ENCODE measurements around the gene VCL.

Gene VCL

DNA sequence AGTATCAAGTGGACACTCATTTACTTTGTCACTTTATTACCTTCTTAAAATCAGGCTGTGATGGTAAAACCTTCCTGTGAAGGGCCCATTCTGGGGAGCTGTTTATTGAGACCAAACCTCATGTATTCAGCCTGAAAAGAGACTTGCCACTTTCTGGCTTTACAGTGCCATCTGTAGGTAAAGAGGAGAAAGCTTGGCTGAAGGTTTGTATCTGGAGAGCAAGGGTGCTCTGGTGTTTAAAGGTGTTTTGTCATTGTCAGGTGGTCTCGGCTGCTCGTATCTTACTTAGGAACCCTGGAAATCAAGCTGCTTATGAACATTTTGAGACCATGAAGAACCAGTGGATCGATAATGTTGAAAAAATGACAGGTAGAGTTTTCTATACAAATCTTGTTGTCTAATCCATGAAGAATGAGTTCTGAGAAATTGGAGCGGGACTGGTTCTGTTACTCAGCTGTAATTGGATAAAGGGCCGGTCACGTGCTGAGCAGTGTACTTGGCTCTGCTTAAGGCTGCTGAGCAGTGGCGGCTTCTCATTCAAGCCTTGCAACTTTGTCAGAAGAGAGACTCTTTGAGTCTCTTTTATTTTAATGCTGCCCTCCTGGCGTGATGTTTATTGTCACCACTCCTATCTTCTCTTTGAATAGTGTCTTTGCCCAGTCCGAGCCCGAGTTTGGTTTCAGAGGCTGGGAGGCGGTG lies 105.8 kb downstream of the VCL start:
- TF ChIP-seq GABPA (IDR thresholded peaks at IDR 0.05; ENCODE audit: low read depth) (no peak), SPI1 (IDR thresholded peaks at IDR 0.05; ENCODE audit: borderline replicate concordance, low read depth) (no peak)
- TF ChIP-seq, protein P1, sequence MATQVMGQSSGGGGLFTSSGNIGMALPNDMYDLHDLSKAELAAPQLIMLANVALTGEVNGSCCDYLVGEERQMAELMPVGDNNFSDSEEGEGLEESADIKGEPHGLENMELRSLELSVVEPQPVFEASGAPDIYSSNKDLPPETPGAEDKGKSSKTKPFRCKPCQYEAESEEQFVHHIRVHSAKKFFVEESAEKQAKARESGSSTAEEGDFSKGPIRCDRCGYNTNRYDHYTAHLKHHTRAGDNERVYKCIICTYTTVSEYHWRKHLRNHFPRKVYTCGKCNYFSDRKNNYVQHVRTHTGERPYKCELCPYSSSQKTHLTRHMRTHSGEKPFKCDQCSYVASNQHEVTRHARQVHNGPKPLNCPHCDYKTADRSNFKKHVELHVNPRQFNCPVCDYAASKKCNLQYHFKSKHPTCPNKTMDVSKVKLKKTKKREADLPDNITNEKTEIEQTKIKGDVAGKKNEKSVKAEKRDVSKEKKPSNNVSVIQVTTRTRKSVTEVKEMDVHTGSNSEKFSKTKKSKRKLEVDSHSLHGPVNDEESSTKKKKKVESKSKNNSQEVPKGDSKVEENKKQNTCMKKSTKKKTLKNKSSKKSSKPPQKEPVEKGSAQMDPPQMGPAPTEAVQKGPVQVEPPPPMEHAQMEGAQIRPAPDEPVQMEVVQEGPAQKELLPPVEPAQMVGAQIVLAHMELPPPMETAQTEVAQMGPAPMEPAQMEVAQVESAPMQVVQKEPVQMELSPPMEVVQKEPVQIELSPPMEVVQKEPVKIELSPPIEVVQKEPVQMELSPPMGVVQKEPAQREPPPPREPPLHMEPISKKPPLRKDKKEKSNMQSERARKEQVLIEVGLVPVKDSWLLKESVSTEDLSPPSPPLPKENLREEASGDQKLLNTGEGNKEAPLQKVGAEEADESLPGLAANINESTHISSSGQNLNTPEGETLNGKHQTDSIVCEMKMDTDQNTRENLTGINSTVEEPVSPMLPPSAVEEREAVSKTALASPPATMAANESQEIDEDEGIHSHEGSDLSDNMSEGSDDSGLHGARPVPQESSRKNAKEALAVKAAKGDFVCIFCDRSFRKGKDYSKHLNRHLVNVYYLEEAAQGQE (IDR thresholded peaks at IDR 0.05; ENCODE audit: insufficient replicate concordance, low read depth) = no peak
- TF ChIP-seq, protein P2, sequence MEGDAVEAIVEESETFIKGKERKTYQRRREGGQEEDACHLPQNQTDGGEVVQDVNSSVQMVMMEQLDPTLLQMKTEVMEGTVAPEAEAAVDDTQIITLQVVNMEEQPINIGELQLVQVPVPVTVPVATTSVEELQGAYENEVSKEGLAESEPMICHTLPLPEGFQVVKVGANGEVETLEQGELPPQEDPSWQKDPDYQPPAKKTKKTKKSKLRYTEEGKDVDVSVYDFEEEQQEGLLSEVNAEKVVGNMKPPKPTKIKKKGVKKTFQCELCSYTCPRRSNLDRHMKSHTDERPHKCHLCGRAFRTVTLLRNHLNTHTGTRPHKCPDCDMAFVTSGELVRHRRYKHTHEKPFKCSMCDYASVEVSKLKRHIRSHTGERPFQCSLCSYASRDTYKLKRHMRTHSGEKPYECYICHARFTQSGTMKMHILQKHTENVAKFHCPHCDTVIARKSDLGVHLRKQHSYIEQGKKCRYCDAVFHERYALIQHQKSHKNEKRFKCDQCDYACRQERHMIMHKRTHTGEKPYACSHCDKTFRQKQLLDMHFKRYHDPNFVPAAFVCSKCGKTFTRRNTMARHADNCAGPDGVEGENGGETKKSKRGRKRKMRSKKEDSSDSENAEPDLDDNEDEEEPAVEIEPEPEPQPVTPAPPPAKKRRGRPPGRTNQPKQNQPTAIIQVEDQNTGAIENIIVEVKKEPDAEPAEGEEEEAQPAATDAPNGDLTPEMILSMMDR (IDR thresholded peaks at IDR 0.05; ENCODE audit: insufficient read depth, low read length) = peak; percentile 20
- Histone ChIP-seq H3K27me3 (ENCODE audit: insufficient read depth, poor library complexity, severe bottlenecking) (no peaks in the 10 kb centered on the region), H3K27ac (replicated peaks) (no peak overlapping the region), H3K4me3 (replicated peaks; ENCODE audit: insufficient read depth, low read length) (no peak overlapping the region)
- peak in 1 of 2 experiments; percentile 18 for DNase-seq (ENCODE audit: low read depth in 1 of 2, low spot score in 1 of 2)

DNA sequence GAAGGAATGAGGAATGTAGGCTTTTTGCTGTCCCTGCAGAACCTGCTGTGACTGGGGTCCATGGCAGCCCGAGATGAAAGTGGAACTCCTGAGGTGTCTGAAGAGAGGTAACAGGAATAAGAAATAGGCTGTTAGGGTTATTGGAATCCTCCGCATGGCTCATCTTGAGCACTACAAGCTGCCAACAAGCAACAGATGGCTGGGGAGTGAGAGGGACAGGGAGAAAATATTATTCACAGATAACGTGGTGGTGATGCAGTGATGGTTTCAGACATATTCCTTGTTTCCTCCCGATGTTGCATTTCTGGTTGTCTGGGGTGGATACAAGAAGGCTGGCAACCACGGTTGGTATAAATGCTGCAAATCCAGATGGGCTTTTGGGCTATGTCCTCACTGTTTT lies 106.6 kb downstream of the VCL start:
- TF ChIP-seq GABPA (IDR thresholded peaks at IDR 0.05; ENCODE audit: low read depth) (no peak), SPI1 (IDR thresholded peaks at IDR 0.05; ENCODE audit: borderline replicate concordance, low read depth) (no peak), POLR2AphosphoS5 (IDR thresholded peaks at IDR 0.05; ENCODE audit: low read depth) (no peak)
- TF ChIP-seq, protein P1 (IDR thresholded peaks at IDR 0.05; ENCODE audit: insufficient replicate concordance, low read depth) = no peak
- TF ChIP-seq, protein P2 (IDR thresholded peaks at IDR 0.05; ENCODE audit: insufficient read depth, low read length) = no peak
- Histone ChIP-seq H3K27ac (replicated peaks) (no peak overlapping the region), H3K4me3 (replicated peaks; ENCODE audit: insufficient read depth, low read length) (no peak overlapping the region), H3K27me3 (ENCODE audit: insufficient read depth, poor library complexity, severe bottlenecking) (no peaks in the 10 kb centered on the region)
- DNase-seq (ENCODE audit: low read depth in 1 of 2, low spot score in 1 of 2) = no peak

DNA sequence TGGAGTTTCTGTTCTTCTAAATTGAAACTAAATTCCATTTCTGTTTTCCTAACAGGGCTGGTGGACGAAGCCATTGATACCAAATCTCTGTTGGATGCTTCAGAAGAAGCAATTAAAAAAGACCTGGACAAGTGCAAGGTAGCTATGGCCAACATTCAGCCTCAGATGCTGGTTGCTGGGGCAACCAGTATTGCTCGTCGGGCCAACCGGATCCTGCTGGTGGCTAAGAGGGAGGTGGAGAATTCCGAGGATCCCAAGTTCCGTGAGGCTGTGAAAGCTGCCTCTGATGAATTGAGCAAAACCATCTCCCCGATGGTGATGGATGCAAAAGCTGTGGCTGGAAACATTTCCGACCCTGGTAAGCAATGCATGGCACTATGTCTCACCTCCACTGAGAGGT lies 107.1 kb downstream of the VCL start:
- Histone ChIP-seq H3K27ac (replicated peaks) (no peak overlapping the region), H3K4me3 (replicated peaks; ENCODE audit: insufficient read depth, low read length) (no peak overlapping the region), H3K27me3 (ENCODE audit: insufficient read depth, poor library complexity, severe bottlenecking) (no peaks in the 10 kb centered on the region)
- DNase-seq (ENCODE audit: low read depth in 1 of 2, low spot score in 1 of 2) = no peak
- TF ChIP-seq, protein P2 (IDR thresholded peaks at IDR 0.05; ENCODE audit: insufficient read depth, low read length) = no peak
- TF ChIP-seq POLR2AphosphoS5 (IDR thresholded peaks at IDR 0.05; ENCODE audit: low read depth) (no peak), GABPA (IDR thresholded peaks at IDR 0.05; ENCODE audit: low read depth) (no peak), SPI1 (IDR thresholded peaks at IDR 0.05; ENCODE audit: borderline replicate concordance, low read depth) (no peak)
- TF ChIP-seq, protein P1 (IDR thresholded peaks at IDR 0.05; ENCODE audit: insufficient replicate concordance, low read depth) = no peak

Measured in HL-60 (cell line).